ENCODE measurements around the gene CAMTA1. TPM values are rescaled to one million over a fixed set of nuclear protein-coding genes. Genes with fewer than 3 reads are reported as not detected.

The CAMTA1 gene
- total RNA-seq, 4 donors from 2014 or later: 57.4 to 88.3 (median 62.1) TPM

- Histone ChIP-seq H3K36me3 (no peaks in the 10 kb centered on the region), H3K4me3 (no peak overlapping the region), H3K27ac (no peak overlapping the region), H3K9me3 (no peaks in the 10 kb centered on the region), H3K27me3 (no peaks in the 10 kb centered on the region), H3K4me1 (no peaks in the 10 kb centered on the region)
- DNase-seq: no peak
- TF ChIP-seq POLR2A (IDR thresholded peaks at IDR 0.05): no peak
- no peak for TF ChIP-seq CTCF (IDR thresholded peaks at IDR 0.05)
Observed at GRCh38 chr1:7738044-7738443, 952.8 kb downstream of the CAMTA1 start.

GRCh38 chr1:7743346-7743745 lies 958.1 kb downstream of the CAMTA1 start:
- no peak overlapping the region for H3K4me3 ChIP-seq

GRCh38 chr1:7744882-7745281 lies 959.6 kb downstream of the CAMTA1 start:
- Histone ChIP-seq H3K36me3 (no peaks in the 10 kb centered on the region), H3K27ac (no peak overlapping the region), H3K4me1 (no peaks in the 10 kb centered on the region), H3K27me3 (no peaks in the 10 kb centered on the region), H3K4me3 (no peak overlapping the region), H3K9me3 (no peaks in the 10 kb centered on the region)
- TF ChIP-seq POLR2A (IDR thresholded peaks at IDR 0.05): no peak
- TF ChIP-seq CTCF (IDR thresholded peaks at IDR 0.05): no peak
- no peak for DNase-seq

More at GRCh38 chr1:7743346-7743745, 958.1 kb downstream of the CAMTA1 start:
- H3K9me3 ChIP-seq: no peaks in the 10 kb centered on the region
- H3K36me3 ChIP-seq: no peaks in the 10 kb centered on the region
- TF ChIP-seq CTCF (IDR thresholded peaks at IDR 0.05) (no peak), POLR2A (IDR thresholded peaks at IDR 0.05) (no peak)
- H3K4me1 ChIP-seq: no peaks in the 10 kb centered on the region
- DNase-seq: no peak
- H3K27me3 ChIP-seq: no peaks in the 10 kb centered on the region
- no peak overlapping the region for H3K27ac ChIP-seq

GRCh38 chr1:7745783-7746182 lies 960.5 kb downstream of the CAMTA1 start:
- Histone ChIP-seq H3K27me3 (no peaks in the 10 kb centered on the region), H3K27ac (no peak overlapping the region), H3K9me3 (no peaks in the 10 kb centered on the region), H3K4me1 (no peaks in the 10 kb centered on the region), H3K36me3 (no peaks in the 10 kb centered on the region), H3K4me3 (no peak overlapping the region)
- TF ChIP-seq POLR2A (IDR thresholded peaks at IDR 0.05): no peak
- TF ChIP-seq CTCF (IDR thresholded peaks at IDR 0.05): no peak
- no peak for DNase-seq

- H3K4me3 ChIP-seq: no peak overlapping the region
- H3K27me3 ChIP-seq: no peaks in the 10 kb centered on the region
- TF ChIP-seq CTCF (IDR thresholded peaks at IDR 0.05) (no peak), POLR2A (IDR thresholded peaks at IDR 0.05) (no peak)
Observed at GRCh38 chr1:7747605-7748004, 962.4 kb downstream of the CAMTA1 start.

GRCh38 chr1:7749126-7749525 lies 963.9 kb downstream of the CAMTA1 start:
- H3K9me3 ChIP-seq: no peaks in the 10 kb centered on the region
- TF ChIP-seq CTCF (IDR thresholded peaks at IDR 0.05) (no peak), POLR2A (IDR thresholded peaks at IDR 0.05) (no peak)

More at GRCh38 chr1:7747605-7748004, 962.4 kb downstream of the CAMTA1 start:
- no peak for DNase-seq
- Histone ChIP-seq H3K9me3 (no peaks in the 10 kb centered on the region), H3K27ac (no peak overlapping the region), H3K4me1 (no peaks in the 10 kb centered on the region), H3K36me3 (no peaks in the 10 kb centered on the region)

More at GRCh38 chr1:7749126-7749525, 963.9 kb downstream of the CAMTA1 start:
- DNase-seq: no peak
- Histone ChIP-seq H3K27me3 (no peaks in the 10 kb centered on the region), H3K4me3 (no peak overlapping the region), H3K27ac (no peak overlapping the region), H3K4me1 (no peaks in the 10 kb centered on the region), H3K36me3 (no peaks in the 10 kb centered on the region)
